ENCODE measurements around the gene GFI1B. TPM values are rescaled to one million over a fixed set of nuclear protein-coding genes. Genes with fewer than 3 reads are reported as not detected.

Gene GFI1B
- total and polyA plus RNA-seq, 10 of the 15 experiments (the other 5 are each of a cell fraction or from before 2014, with no cell fraction given), result 0.04 to 0.11 (median 0.05) TPM; not detected in 7

DNA sequence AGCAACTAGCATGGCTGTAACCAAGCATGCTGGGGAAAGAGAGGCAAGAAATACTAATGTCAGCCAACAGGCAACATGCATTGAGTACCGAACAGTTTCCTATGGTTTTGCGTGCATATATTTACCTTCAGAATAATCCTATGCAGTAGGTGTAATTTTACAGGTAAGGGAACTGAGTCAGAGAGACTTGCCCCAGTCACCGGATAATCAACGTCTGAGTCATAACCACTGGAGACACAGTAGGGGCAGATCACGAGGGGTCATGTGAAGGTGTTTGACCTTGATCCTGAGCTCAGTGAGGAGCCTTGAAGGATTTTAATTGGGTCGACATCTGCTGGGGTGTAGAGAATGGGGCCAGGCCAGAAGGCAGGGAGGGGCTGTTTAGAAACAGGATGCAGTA lies 20.7 kb upstream of the GFI1B start:
- FAIRE-seq, result no peak
- in situ Hi-C loops (cut with MboI), result no loop called here
- BruUV-seq (replicated peaks), result no TSS peak

More for the DNA sequence above, 20.7 kb upstream of the GFI1B start:
- POLR2A ChIA-PET, result no interaction called here
- Histone ChIP-seq H3K9ac (ENCODE audit: control insufficient read depth, insufficient read depth, low read length) (no peak overlapping the region), H3K4me2 (ENCODE audit: control insufficient read depth, insufficient read depth) (no peak overlapping the region), H3K79me2 (ENCODE audit: control insufficient read depth, insufficient read depth, low read length) (no peaks in the 10 kb centered on the region), H4K20me1 (ENCODE audit: control insufficient read depth, insufficient read depth) (no peaks in the 10 kb centered on the region), H3K4me3 (no peak overlapping the region), H3K36me3 (ENCODE audit: control insufficient read depth in 2 of 2, insufficient read depth in 2 of 2, low read length in 1 of 2) (no peaks in the 10 kb centered on the region), H3K27ac (ENCODE audit: control insufficient read depth, insufficient read depth) (no peak overlapping the region), H3K4me1 (ENCODE audit: control insufficient read depth, insufficient read depth, low read length) (no peaks in the 10 kb centered on the region), H3K9me3 (replicated peaks; ENCODE audit: control insufficient read depth, insufficient read depth, low read length) (peaks cover 3% of the 10 kb centered on the region; the same call in 2 of the 3 replicates), H2AFZ (ENCODE audit: control insufficient read depth, low read depth, low read length) (no peak overlapping the region), H3K27me3 (replicated peaks in 1 of 2; ENCODE audit: control insufficient read depth in 2 of 2, insufficient read depth in 2 of 2, low read length in 1 of 2) (no peaks in the 10 kb centered on the region)
- SMC1A ChIA-PET (ENCODE audit: uncharacterized antibody, unreplicated experiment), result no interaction called here
- DNase-seq (ENCODE audit: low read depth, low spot score) (no peak), ATAC-seq (no peak)
- no peak for TF ChIP-seq EP300 (IDR thresholded peaks at IDR 0.05; ENCODE audit: borderline replicate concordance in 1 of 2, control insufficient read depth in 1 of 2, low read depth in 2 of 2, low read length in 2 of 2)
- TF ChIP-seq, protein P1, sequence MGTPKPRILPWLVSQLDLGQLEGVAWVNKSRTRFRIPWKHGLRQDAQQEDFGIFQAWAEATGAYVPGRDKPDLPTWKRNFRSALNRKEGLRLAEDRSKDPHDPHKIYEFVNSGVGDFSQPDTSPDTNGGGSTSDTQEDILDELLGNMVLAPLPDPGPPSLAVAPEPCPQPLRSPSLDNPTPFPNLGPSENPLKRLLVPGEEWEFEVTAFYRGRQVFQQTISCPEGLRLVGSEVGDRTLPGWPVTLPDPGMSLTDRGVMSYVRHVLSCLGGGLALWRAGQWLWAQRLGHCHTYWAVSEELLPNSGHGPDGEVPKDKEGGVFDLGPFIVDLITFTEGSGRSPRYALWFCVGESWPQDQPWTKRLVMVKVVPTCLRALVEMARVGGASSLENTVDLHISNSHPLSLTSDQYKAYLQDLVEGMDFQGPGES (IDR thresholded peaks at IDR 0.05), result no peak
- TF ChIP-seq ZZZ3 (IDR thresholded peaks at IDR 0.05; ENCODE audit: control insufficient read depth, insufficient read length, low read depth), result no peak
- TF ChIP-seq NR2F1 (conservative IDR thresholded peaks at IDR 0.05), result no peak
- TF ChIP-seq MTA2 (IDR thresholded peaks at IDR 0.05; ENCODE audit: low read depth), result no peak
- no peak for TF ChIP-seq SUPT20H (IDR thresholded peaks at IDR 0.05; ENCODE audit: borderline replicate concordance, control insufficient read depth, low read depth, low read length)
- TF ChIP-seq IKZF1 (conservative IDR thresholded peaks at IDR 0.05), result no peak
- no peak for TF ChIP-seq KLF5 (IDR thresholded peaks at IDR 0.05; ENCODE audit: partially characterized antibody)
- TF ChIP-seq POLR2A (IDR thresholded peaks at IDR 0.05; ENCODE audit: low read depth, low read length), result no peak
- TF ChIP-seq, protein P2, sequence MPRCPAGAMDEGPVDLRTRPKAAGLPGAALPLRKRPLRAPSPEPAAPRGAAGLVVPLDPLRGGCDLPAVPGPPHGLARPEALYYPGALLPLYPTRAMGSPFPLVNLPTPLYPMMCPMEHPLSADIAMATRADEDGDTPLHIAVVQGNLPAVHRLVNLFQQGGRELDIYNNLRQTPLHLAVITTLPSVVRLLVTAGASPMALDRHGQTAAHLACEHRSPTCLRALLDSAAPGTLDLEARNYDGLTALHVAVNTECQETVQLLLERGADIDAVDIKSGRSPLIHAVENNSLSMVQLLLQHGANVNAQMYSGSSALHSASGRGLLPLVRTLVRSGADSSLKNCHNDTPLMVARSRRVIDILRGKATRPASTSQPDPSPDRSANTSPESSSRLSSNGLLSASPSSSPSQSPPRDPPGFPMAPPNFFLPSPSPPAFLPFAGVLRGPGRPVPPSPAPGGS (IDR thresholded peaks at IDR 0.05; ENCODE audit: borderline replicate concordance, insufficient read depth, low read depth, low read length, poor library complexity, severe bottlenecking), result no peak
- TF ChIP-seq, protein P3, sequence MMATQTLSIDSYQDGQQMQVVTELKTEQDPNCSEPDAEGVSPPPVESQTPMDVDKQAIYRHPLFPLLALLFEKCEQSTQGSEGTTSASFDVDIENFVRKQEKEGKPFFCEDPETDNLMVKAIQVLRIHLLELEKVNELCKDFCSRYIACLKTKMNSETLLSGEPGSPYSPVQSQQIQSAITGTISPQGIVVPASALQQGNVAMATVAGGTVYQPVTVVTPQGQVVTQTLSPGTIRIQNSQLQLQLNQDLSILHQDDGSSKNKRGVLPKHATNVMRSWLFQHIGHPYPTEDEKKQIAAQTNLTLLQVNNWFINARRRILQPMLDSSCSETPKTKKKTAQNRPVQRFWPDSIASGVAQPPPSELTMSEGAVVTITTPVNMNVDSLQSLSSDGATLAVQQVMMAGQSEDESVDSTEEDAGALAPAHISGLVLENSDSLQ (IDR thresholded peaks at IDR 0.05), result no peak
- TF ChIP-seq RB1 (IDR thresholded peaks at IDR 0.05; ENCODE audit: borderline replicate concordance), result no peak
- TF ChIP-seq ZNF384 (IDR thresholded peaks at IDR 0.05; ENCODE audit: borderline replicate concordance, low read depth, low read length), result no peak
- TF ChIP-seq POU2F2 (IDR thresholded peaks at IDR 0.05; ENCODE audit: borderline replicate concordance, low read depth, low read length), result no peak
- intact Hi-C loops (cut with micrococcal nuclease; ENCODE audit: unreplicated experiment), result no loop called here
- WGBS (ENCODE audit: insufficient coverage, insufficient replicate concordance, low lambda C conversion rate, missing lambda C conversion rate), result 53% methylated on average over 6 of the region's 6 CpGs
- CTCF ChIA-PET, result no interaction called here
- RAD21 ChIA-PET (ENCODE audit: unreplicated experiment), result no interaction called here

All from GM12878 (cell line).